Occipital lobe (tissue), 2 donors: ENCODE results near the gene TUBA4A. TPM values are rescaled to one million over a fixed set of nuclear protein-coding genes. Genes with fewer than 3 reads are reported as not detected.

Experiments used
- small RNA-seq: library from RNA; depleted of rRNA; stranded (forward); fragments of <200 nt; gene quantifications from one replicate; pipeline ENCODE3, GENCODE V24; 2014
- total RNA-seq: library from RNA; depleted of rRNA; stranded (reverse); fragments of >200 nt; gene quantifications from one replicate; pipeline ENCODE4 v1.2.3, GENCODE V29; 2014

TUBA4A gene
- total RNA-seq, 1 donor from 2014 or later: 2.7 TPM

Small RNA genes lying within 50 kb of the gene (small RNA-seq; reads per million reads assigned to genes)
- 7.0 reads per million, percentile 91 among the genes with 10 or more reads in this experiment for gene MIR153-1

Other genes with a start within 250 kb of the TUBA4A start
- 0.16 TPM for gene CFAP65, start 212.4 kb downstream of the TUBA4A start, total RNA-seq
- gene IHH, start 193.0 kb downstream of the TUBA4A start, total RNA-seq: 0.16 TPM
- gene NHEJ1, start 93.1 kb downstream of the TUBA4A start, total RNA-seq: 9.2 TPM
- 0.31 TPM for gene SLC23A3, start 83.9 kb downstream of the TUBA4A start, total RNA-seq
- gene CNPPD1, start 77.0 kb downstream of the TUBA4A start, total RNA-seq: 39.3 TPM
- 73.8 TPM for gene RETREG2, start 75.6 kb downstream of the TUBA4A start, total RNA-seq
- gene ZFAND2B, start 47.1 kb downstream of the TUBA4A start, total RNA-seq: 14.5 TPM
- gene ABCB6, start 35.0 kb downstream of the TUBA4A start, total RNA-seq: 32.0 TPM
- gene ATG9A, start 24.3 kb downstream of the TUBA4A start, total RNA-seq: 24.5 TPM
- gene ANKZF1, start 24.1 kb downstream of the TUBA4A start, total RNA-seq: 40.4 TPM
- gene GLB1L, start 8.5 kb downstream of the TUBA4A start, total RNA-seq: 2.7 TPM
- 15.4 TPM for gene STK16, start 8.4 kb downstream of the TUBA4A start, total RNA-seq
- gene TUBA4B, start 675 bp downstream of the TUBA4A start, total RNA-seq: not detected
- gene DNAJB2, start 25.4 kb upstream of the TUBA4A start, total RNA-seq: 73.2 TPM
- 32.6 TPM for gene PTPRN, start 55.5 kb upstream of the TUBA4A start, total RNA-seq
- gene RESP18, start 78.8 kb upstream of the TUBA4A start, total RNA-seq: not detected
- 17.5 TPM for gene DNPEP, start 134.0 kb upstream of the TUBA4A start, total RNA-seq
- gene DES, start 164.5 kb upstream of the TUBA4A start, total RNA-seq: 2.3 TPM
- 14.2 TPM for gene SPEG, start 180.9 kb upstream of the TUBA4A start, total RNA-seq
- 7.5 TPM for gene GMPPA, start 245.0 kb upstream of the TUBA4A start, total RNA-seq